SK-N-SH (cell line): ENCODE data around the gene NR5A1.

Experiments
- FOXJ3 ChIP-seq: sonication (generic); formaldehyde crosslinking; IDR thresholded peaks from 2 replicates; pipeline ENCODE4 v1.5.1; 2020; ENCODE audit warnings: mild to moderate bottlenecking, missing genetic modification reagents
- JUND ChIP-seq: IDR thresholded peaks from 2 replicates; pipeline ENCODE4 v1.4.0; 2012
- POLR2AphosphoS5 ChIP-seq: IDR thresholded peaks from 2 replicates; pipeline ENCODE4 v1.6.1; 2012; ENCODE audit warnings: low read depth, low read length
- RAD21 ChIP-seq: IDR thresholded peaks from 2 replicates; pipeline ENCODE4 v1.6.1; 2012; ENCODE audit warnings: mild to moderate bottlenecking, low read length
- RCOR1 ChIP-seq: fragments of 150-350 bp; IDR thresholded peaks from 2 replicates; pipeline ENCODE4 v1.6.1; 2017; ENCODE audit warnings: antibody characterized with exemption, low read length
- SIN3A ChIP-seq: IDR thresholded peaks from 2 replicates; pipeline ENCODE4 v1.6.1; 2012; ENCODE audit warnings: low read depth, mild to moderate bottlenecking, low read length, moderate library complexity, borderline replicate concordance
- USF2 ChIP-seq: fragments of 150-350 bp; IDR thresholded peaks from 2 replicates; pipeline ENCODE4 v1.6.1; 2017; ENCODE audit warnings: antibody characterized with exemption, low read length, low read depth, borderline replicate concordance
- TF ChIP-seq, protein P1 (sequence below): IDR thresholded peaks from 2 replicates; pipeline ENCODE4 v1.6.1; 2012; ENCODE audit warnings: mild to moderate bottlenecking, low read depth, low read length, moderate library complexity
- TF ChIP-seq, protein P2 (sequence below): fragments of 200-600 bp; sonication (generic); IDR thresholded peaks from 2 replicates; pipeline ENCODE4 v1.6.1; 2017; ENCODE audit warnings: antibody characterized with exemption, mild to moderate bottlenecking, moderate library complexity

DNA sequence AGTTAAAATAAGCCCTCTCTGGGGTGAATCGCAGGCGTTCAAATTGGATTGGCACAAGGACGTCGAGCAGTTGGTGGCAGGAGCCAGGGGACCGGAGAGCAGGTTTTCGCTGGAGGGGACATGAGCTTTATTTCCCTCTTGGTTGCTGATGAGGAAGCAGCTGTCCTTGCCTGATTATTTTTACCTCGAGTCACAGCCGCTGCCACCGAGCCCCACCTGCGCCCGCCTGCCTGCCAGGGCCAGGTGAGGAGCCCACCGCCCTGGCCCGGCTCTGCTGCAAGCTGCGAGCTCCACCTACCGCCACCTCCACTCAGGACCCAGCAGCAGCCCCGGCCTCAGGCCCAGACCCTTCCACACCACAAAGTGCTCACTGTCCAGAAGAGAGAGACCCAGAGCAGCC lies 65.9 kb downstream of the NR5A1 start:
- TF ChIP-seq JUND (no peak), FOXJ3 (CRISPR knock-in tag) (no peak), USF2 (no peak), RAD21 (no peak), POLR2AphosphoS5 (no peak), SIN3A (no peak), RCOR1 (no peak)
- TF ChIP-seq, protein P1, sequence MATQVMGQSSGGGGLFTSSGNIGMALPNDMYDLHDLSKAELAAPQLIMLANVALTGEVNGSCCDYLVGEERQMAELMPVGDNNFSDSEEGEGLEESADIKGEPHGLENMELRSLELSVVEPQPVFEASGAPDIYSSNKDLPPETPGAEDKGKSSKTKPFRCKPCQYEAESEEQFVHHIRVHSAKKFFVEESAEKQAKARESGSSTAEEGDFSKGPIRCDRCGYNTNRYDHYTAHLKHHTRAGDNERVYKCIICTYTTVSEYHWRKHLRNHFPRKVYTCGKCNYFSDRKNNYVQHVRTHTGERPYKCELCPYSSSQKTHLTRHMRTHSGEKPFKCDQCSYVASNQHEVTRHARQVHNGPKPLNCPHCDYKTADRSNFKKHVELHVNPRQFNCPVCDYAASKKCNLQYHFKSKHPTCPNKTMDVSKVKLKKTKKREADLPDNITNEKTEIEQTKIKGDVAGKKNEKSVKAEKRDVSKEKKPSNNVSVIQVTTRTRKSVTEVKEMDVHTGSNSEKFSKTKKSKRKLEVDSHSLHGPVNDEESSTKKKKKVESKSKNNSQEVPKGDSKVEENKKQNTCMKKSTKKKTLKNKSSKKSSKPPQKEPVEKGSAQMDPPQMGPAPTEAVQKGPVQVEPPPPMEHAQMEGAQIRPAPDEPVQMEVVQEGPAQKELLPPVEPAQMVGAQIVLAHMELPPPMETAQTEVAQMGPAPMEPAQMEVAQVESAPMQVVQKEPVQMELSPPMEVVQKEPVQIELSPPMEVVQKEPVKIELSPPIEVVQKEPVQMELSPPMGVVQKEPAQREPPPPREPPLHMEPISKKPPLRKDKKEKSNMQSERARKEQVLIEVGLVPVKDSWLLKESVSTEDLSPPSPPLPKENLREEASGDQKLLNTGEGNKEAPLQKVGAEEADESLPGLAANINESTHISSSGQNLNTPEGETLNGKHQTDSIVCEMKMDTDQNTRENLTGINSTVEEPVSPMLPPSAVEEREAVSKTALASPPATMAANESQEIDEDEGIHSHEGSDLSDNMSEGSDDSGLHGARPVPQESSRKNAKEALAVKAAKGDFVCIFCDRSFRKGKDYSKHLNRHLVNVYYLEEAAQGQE = no peak
- TF ChIP-seq, protein P2, sequence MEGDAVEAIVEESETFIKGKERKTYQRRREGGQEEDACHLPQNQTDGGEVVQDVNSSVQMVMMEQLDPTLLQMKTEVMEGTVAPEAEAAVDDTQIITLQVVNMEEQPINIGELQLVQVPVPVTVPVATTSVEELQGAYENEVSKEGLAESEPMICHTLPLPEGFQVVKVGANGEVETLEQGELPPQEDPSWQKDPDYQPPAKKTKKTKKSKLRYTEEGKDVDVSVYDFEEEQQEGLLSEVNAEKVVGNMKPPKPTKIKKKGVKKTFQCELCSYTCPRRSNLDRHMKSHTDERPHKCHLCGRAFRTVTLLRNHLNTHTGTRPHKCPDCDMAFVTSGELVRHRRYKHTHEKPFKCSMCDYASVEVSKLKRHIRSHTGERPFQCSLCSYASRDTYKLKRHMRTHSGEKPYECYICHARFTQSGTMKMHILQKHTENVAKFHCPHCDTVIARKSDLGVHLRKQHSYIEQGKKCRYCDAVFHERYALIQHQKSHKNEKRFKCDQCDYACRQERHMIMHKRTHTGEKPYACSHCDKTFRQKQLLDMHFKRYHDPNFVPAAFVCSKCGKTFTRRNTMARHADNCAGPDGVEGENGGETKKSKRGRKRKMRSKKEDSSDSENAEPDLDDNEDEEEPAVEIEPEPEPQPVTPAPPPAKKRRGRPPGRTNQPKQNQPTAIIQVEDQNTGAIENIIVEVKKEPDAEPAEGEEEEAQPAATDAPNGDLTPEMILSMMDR = no peak
